HG03139 (cell line): ENCODE results near the gene CCNQ.

Experiments used
- ATAC-seq: cut with Tn5 transposase; IDR thresholded peaks from one replicate; pipeline ENCODE4 v1.9.1; 2021; ENCODE audit not compliant: unreplicated experiment

Gene CCNQ

GRCh38 chrX:153598541-153599191, at the start of gene CCNQ:
Gene CCNQ (minus strand): TSS chrX:153599139. CDS start chrX:153599073, 66 bp downstream.
- peak; percentile 37 for ATAC-seq

GRCh38 chrX:153647461-153648357, 48.8 kb upstream of the CCNQ start:
- ATAC-seq, result no peak

GRCh38 chrX:153646620-153647373, 47.9 kb upstream of the CCNQ start, which contains the start of gene DUSP9:
Gene DUSP9 (plus strand): TSS chrX:153647203. CDS start chrX:153647954, 751 bp downstream.
- no peak for ATAC-seq

GRCh38 chrX:153645921-153646488, 47.1 kb upstream of the CCNQ start:
- ATAC-seq, result no peak

- no peak for ATAC-seq
Observed at GRCh38 chrX:153645151-153645550, 46.2 kb upstream of the CCNQ start.

GRCh38 chrX:153644356-153645125, 45.6 kb upstream of the CCNQ start:
- ATAC-seq, result no peak

GRCh38 chrX:153643431-153644351, 44.8 kb upstream of the CCNQ start:
- no peak for ATAC-seq

GRCh38 chrX:153642655-153643430, 43.9 kb upstream of the CCNQ start:
- no peak for ATAC-seq

- no peak for ATAC-seq
Observed at GRCh38 chrX:153642051-153642654, 43.2 kb upstream of the CCNQ start.

GRCh38 chrX:153641627-153642026, 42.7 kb upstream of the CCNQ start:
- ATAC-seq, result no peak

- ATAC-seq, result no peak
Observed at GRCh38 chrX:153640736-153641575, 42.0 kb upstream of the CCNQ start.

GRCh38 chrX:153640045-153640686, 41.2 kb upstream of the CCNQ start:
- ATAC-seq, result no peak

GRCh38 chrX:153639177-153640044, 40.5 kb upstream of the CCNQ start:
- ATAC-seq, result no peak

- ATAC-seq, result no peak
Observed at GRCh38 chrX:153638436-153639176, 39.7 kb upstream of the CCNQ start.

GRCh38 chrX:153638041-153638371, 39.1 kb upstream of the CCNQ start:
- no peak for ATAC-seq
